NB4 (cell line): ENCODE results near the gene AP4M1.
A peak's percentile ranks its signal among the peaks of the same experiment; 100 is the strongest.

ENCODE experiments used
- DNase-seq: peaks from one replicate; pipeline ENCODE4 v3.0.0; 2010; ENCODE audit warnings: low read depth
- H3K4me3 ChIP-seq: one replicate; pipeline ENCODE4 v1.5.1; 2011; ENCODE audit warnings: mild to moderate bottlenecking, low read depth, low read length, moderate library complexity
- CTCF ChIP-seq: IDR thresholded peaks from one replicate; pipeline ENCODE4 v1.5.1; 2012; ENCODE audit warnings: low read depth, low read length
- MAX ChIP-seq: IDR thresholded peaks from 2 replicates; pipeline ENCODE4 v1.6.1; 2011; ENCODE audit warnings: low read depth, low read length
- MYC ChIP-seq: IDR thresholded peaks from 2 replicates; pipeline ENCODE4 v1.6.1; 2011; ENCODE audit warnings: low read depth, low read length
- POLR2A ChIP-seq: IDR thresholded peaks from 2 replicates; pipeline ENCODE4 v1.6.1; 2011; ENCODE audit warnings: mild to moderate bottlenecking; ENCODE audit not compliant: insufficient read length; ENCODE audit errors: extremely low read depth

AP4M1 gene

GRCh38 chr7:100156331-100157068, 55.1 kb downstream of the AP4M1 start:
- H3K4me3 ChIP-seq = no peak overlapping the region
- TF ChIP-seq POLR2A (no peak), MAX (no peak), MYC (no peak)
- peak; percentile 78 for DNase-seq

GRCh38 chr7:100157069-100157333, 55.6 kb downstream of the AP4M1 start:
- DNase-seq = no peak
- TF ChIP-seq POLR2A (no peak), MAX (no peak), CTCF (no peak), MYC (no peak)
- peak overlapping the region; percentile 66 for H3K4me3 ChIP-seq

- peak; percentile 62 for DNase-seq
- no peak for TF ChIP-seq CTCF
- TF ChIP-seq POLR2A = no peak
- TF ChIP-seq MAX = no peak
- peak overlapping the region; percentile 66 for H3K4me3 ChIP-seq
These were observed 56.1 kb downstream of the AP4M1 start for GRCh38 chr7:100157334-100158228.
